ENCODE results near the gene LSM7.

DNA sequence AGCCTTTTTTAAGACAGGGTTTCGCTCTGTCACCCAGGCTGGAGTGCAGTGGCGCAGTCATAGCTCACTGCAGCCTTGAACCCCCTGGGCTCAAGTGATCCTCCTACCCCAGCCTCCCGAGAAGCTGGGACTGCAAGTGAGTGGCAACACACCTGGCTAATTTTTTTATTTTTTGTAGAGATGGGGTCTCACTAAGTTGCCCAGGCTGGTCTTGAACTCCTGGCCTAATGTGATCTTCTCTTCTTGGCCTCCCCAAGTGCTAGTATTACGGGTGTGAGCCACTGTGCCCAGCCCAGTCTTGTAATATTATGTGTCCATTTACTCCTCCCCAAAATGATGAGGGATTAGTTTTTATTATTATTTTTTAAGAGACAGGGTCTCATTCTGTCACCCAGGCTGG lies 17.3 kb downstream of the LSM7 start:
- TF ChIP-seq, protein P1, sequence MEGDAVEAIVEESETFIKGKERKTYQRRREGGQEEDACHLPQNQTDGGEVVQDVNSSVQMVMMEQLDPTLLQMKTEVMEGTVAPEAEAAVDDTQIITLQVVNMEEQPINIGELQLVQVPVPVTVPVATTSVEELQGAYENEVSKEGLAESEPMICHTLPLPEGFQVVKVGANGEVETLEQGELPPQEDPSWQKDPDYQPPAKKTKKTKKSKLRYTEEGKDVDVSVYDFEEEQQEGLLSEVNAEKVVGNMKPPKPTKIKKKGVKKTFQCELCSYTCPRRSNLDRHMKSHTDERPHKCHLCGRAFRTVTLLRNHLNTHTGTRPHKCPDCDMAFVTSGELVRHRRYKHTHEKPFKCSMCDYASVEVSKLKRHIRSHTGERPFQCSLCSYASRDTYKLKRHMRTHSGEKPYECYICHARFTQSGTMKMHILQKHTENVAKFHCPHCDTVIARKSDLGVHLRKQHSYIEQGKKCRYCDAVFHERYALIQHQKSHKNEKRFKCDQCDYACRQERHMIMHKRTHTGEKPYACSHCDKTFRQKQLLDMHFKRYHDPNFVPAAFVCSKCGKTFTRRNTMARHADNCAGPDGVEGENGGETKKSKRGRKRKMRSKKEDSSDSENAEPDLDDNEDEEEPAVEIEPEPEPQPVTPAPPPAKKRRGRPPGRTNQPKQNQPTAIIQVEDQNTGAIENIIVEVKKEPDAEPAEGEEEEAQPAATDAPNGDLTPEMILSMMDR (IDR thresholded peaks at IDR 0.05), result no peak
- TF ChIP-seq EZH2phosphoT487 (IDR thresholded peaks at IDR 0.05), result no peak
